Left lung (tissue), 10 donors: Measurements from ENCODE around the gene OR6J1. TPM values are rescaled to one million over a fixed set of nuclear protein-coding genes. Genes with fewer than 3 reads are reported as not detected.
"Not testable (repeated sequence)": the region's sequence is repeated elsewhere in the genome, so short reads cannot be mapped to it uniquely, and the experiment has no call there.

Experiments used
- ATAC-seq: fragments of 200-7000 bp; cut with Tn5 transposase; one replicate; pipeline ENCODE4 v1.9.1; 2020; ENCODE audit warnings: moderate library complexity
- DNase-seq, 4 donors: peaks; one replicate each; pipeline ENCODE4 v3.0.0-alpha.2; 2013 to 2020
- H3K27ac ChIP-seq, 2 donors: fragments of 200-600 bp; sonication (generic) in 1 of 2; one replicate each; pipeline versions ENCODE4 v1.5.0 to v1.8.0; 2020 to 2021
- H3K27me3 ChIP-seq, 2 donors: fragments of 200-600 bp; sonication (generic) in 1 of 2; one replicate each; pipeline versions ENCODE4 v1.5.0 to v1.8.0; 2020 to 2021
- H3K36me3 ChIP-seq, 2 donors: fragments of 200-600 bp; sonication (generic) in 1 of 2; one replicate each; pipeline versions ENCODE4 v1.5.0 to v1.8.0; 2020 to 2021
- H3K4me1 ChIP-seq, 2 donors: fragments of 200-600 bp; one replicate each; pipeline ENCODE4 v1.8.0; 2021
- H3K4me3 ChIP-seq, 2 donors: fragments of 200-600 bp; sonication (generic) in 1 of 2; one replicate each; pipeline versions ENCODE4 v1.5.0 to v1.8.0; 2020 to 2021; ENCODE audit warnings: mild to moderate bottlenecking in 1 of 2
- H3K9me3 ChIP-seq, 2 donors: fragments of 200-600 bp; sonication (generic) in 1 of 2; one replicate each; pipeline versions ENCODE4 v1.5.0 to v1.8.0; 2020 to 2021
- intact Hi-C, 2 donors: fragments of 100-400 bp; cut with DNase I; formaldehyde crosslinking; loops; one replicate each; pipeline versions ENCODE4 v1.11.2 to v1.14.2; 2022
- polyA plus RNA-seq, 6 donors: library from polyadenylated mRNA; unstranded; fragments of 120-200 nt; gene quantifications; one replicate each; pipeline ENCODE4 v1.2.1, GENCODE V29; 2013; ENCODE audit not compliant: insufficient read length in 6 of 6
- total RNA-seq, 2 donors: library from RNA; stranded (reverse); fragmentation: NEBNext Ultra II Directional; extraction: Animal tissue kit (Norgen Biotek cat#: 25700); gene quantifications; one replicate each; pipeline ENCODE4 v1.2.1, GENCODE V29; 2021
- TF ChIP-seq, protein P1 (sequence below), 2 donors: fragments of 200-600 bp; sonication (generic) in 1 of 2; IDR thresholded peaks; one replicate each; pipeline versions ENCODE4 v1.5.0 to v1.8.0; 2021; ENCODE audit warnings: antibody characterized with exemption in 2 of 2
- donor health status: DM: no; HTN: yes; CAD: no.
- donor health status: DM: no; HTN: no; CAD: no.

OR6J1 gene
- total and polyA plus RNA-seq, 8 donors = 0.23 to 0.45 (median 0.34) TPM; not detected in 2

DNA sequence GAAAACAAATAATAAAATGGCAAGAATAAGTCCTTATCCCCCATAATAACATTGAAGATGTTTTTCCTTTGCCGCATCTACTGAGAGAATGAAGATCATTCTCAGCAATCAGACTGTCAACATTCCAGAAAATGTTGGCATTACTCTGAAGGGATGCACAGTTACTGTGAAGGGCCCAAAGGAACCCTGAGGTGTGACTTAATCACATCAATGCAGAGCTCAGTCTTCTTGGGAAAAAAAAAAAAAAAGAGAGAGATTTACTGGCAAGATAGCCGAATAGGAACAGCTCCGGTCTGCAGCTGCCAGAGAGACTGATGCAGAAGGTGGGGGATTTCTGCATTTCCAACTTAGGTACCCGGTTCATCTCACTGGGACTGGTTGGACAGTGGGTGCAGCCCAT, 41.3 kb upstream of the OR6J1 start:
- H3K4me1 ChIP-seq = no peaks in the 10 kb centered on the region
- no peaks in the 10 kb centered on the region for H3K36me3 ChIP-seq
- H3K4me3 ChIP-seq = no peak overlapping the region
- TF ChIP-seq, protein P1, sequence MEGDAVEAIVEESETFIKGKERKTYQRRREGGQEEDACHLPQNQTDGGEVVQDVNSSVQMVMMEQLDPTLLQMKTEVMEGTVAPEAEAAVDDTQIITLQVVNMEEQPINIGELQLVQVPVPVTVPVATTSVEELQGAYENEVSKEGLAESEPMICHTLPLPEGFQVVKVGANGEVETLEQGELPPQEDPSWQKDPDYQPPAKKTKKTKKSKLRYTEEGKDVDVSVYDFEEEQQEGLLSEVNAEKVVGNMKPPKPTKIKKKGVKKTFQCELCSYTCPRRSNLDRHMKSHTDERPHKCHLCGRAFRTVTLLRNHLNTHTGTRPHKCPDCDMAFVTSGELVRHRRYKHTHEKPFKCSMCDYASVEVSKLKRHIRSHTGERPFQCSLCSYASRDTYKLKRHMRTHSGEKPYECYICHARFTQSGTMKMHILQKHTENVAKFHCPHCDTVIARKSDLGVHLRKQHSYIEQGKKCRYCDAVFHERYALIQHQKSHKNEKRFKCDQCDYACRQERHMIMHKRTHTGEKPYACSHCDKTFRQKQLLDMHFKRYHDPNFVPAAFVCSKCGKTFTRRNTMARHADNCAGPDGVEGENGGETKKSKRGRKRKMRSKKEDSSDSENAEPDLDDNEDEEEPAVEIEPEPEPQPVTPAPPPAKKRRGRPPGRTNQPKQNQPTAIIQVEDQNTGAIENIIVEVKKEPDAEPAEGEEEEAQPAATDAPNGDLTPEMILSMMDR (IDR thresholded peaks at IDR 0.05) = no peak
- no peak for ATAC-seq
- H3K27ac ChIP-seq = no peak overlapping the region
- intact Hi-C loops = no loop called here
- H3K27me3 ChIP-seq = peaks cover 0 to 10% of the 10 kb centered on the region in 2 donors
- DNase-seq = no peak
- H3K9me3 ChIP-seq = no peaks in the 10 kb centered on the region

DNA sequence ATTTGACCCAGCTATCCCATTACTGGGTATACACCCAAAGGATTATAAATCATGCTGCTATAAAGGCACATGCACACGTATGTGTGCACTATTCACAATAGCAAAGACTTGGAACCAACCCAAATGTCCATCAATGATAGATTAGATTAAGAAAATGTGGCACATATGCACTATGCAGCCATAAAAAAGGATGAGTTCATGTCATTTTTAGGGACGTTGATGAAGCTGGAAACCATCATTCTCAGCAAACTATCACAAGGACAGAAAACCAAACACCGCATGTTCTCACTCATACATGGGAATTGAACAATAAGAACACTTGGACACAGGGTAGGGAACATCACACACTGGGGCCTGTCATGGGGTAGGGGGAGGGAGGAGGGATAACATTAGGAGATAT, 39.3 kb upstream of the OR6J1 start:
- H3K4me3 ChIP-seq, ATAC-seq, DNase-seq, H3K27ac ChIP-seq, intact Hi-C loops, H3K9me3 ChIP-seq, H3K36me3 ChIP-seq, H3K4me1 ChIP-seq: not testable (repeated sequence)
- peaks cover 0 to 14% of the 10 kb centered on the region in 2 donors for H3K27me3 ChIP-seq

DNA sequence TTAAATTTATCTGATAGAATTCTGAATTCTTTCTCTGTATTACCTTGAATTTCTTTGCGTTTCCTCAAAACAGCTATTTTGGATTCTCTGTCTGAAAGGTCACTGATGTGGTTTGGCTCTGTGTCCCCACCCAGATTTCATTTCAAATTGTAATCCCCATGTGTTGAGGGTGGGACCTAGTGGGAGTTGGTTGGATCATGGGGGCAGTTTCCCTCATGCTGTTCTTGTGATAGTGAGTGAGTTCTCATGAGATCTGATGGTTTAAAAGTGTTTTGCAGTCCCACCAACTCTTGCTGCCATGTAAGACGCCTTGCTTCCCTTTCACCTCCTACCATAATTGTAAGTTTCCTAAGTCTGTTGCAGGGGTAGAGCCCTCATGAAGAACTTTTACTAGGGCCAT, 34.1 kb upstream of the OR6J1 start:
- H3K4me3 ChIP-seq = no peak overlapping the region
- no peaks in the 10 kb centered on the region for H3K4me1 ChIP-seq
- ATAC-seq (no peak), DNase-seq (no peak)
- H3K9me3 ChIP-seq = no peaks in the 10 kb centered on the region
- intact Hi-C loops = no loop called here
- TF ChIP-seq, protein P1 (IDR thresholded peaks at IDR 0.05) = no peak
- H3K36me3 ChIP-seq = no peaks in the 10 kb centered on the region
- no peak overlapping the region for H3K27ac ChIP-seq
- H3K27me3 ChIP-seq = peaks cover 0 to 6% of the 10 kb centered on the region in 2 donors

DNA sequence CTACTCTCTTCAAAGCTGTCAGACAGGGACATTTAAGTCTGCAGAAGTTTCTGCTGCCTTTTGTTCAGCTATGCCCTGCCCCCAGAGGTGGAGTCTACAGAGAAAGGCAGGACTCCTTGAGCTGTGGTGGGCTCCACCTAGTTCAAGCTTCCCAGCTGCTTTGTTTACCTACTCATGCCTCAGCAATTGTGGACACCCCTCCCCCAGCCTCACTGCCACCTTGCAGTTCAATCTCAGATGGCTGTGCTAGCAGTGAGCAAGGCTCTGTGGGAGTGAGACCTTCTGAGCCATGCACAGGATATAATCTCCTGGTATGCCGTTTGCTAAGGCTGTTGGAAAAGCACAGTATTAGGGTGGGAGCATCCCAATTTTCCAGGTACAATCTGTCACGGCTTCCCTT, 33.4 kb upstream of the OR6J1 start:
- H3K9me3 ChIP-seq, ATAC-seq, DNase-seq, H3K4me1 ChIP-seq, intact Hi-C loops, H3K4me3 ChIP-seq, H3K27ac ChIP-seq, H3K27me3 ChIP-seq, H3K36me3 ChIP-seq: not testable (repeated sequence)

DNA sequence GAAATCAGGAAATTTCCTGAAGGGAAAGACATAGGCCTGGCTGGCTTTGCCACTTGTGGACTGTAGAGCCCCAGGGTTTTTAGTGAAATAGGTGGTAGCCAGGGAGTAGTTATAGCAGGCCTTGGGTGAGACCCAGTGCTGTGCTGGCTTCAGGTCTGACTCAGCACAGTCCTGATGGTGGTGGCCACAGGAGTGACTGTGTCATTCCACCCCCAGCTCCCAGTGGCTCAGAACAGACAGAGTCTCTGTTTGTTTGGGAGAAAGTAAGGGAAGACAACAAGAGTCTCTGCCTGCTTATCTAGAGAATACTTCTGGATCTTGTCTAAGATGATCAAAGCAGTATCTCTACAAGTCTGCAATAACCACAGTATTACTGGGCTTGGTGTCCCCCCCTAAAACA, 27.5 kb upstream of the OR6J1 start:
- Histone ChIP-seq H3K4me1 (no peaks in the 10 kb centered on the region), H3K4me3 (no peak overlapping the region), H3K36me3 (no peaks in the 10 kb centered on the region), H3K27ac (no peak overlapping the region), H3K9me3 (no peaks in the 10 kb centered on the region), H3K27me3 (no peaks in the 10 kb centered on the region)
- ATAC-seq (no peak), DNase-seq (no peak)
- TF ChIP-seq, protein P1 (IDR thresholded peaks at IDR 0.05) = no peak
- intact Hi-C loops = no loop called here

GRCh38 chr14:22668863-22669262, 24.7 kb upstream of the OR6J1 start:
- H3K4me1 ChIP-seq = no peaks in the 10 kb centered on the region
- no peak overlapping the region for H3K27ac ChIP-seq
- TF ChIP-seq, protein P1 (IDR thresholded peaks at IDR 0.05) = no peak
- no peaks in the 10 kb centered on the region for H3K27me3 ChIP-seq
- no peaks in the 10 kb centered on the region for H3K36me3 ChIP-seq
- no peak overlapping the region for H3K4me3 ChIP-seq
- DNase-seq (no peak), ATAC-seq (no peak)
- H3K9me3 ChIP-seq = no peaks in the 10 kb centered on the region
- intact Hi-C loops = no loop called here
